ENCODE data around the gene ZNF431.

Gene ZNF431

GRCh38 chr19:21141787-21142464 is at the start of gene ZNF431:
Gene ZNF431, plus strand, starts transcription at chr19:21142040. Its CDS starts 144 bp downstream, at chr19:21142184.
- H3K36me3 Mint-ChIP-seq (ENCODE audit: low read depth), result peaks cover 39% of the 10 kb centered on the region
- H3K4me1 Mint-ChIP-seq (ENCODE audit: low read depth), result peaks cover 35% of the 10 kb centered on the region
- peak within 1 kb of the TSS; percentile 97 for H3K4me3 Mint-ChIP-seq
- peak within 1 kb of the TSS; percentile 90 for H3K27ac Mint-ChIP-seq
- H3K9me3 Mint-ChIP-seq, result no peaks in the 10 kb centered on the region
- no peaks in the 10 kb centered on the region for H3K27me3 Mint-ChIP-seq

GRCh38 chr19:21092109-21092508 is 49.7 kb upstream of the ZNF431 start:
- H3K9me3 Mint-ChIP-seq, result no peaks in the 10 kb centered on the region
- peaks cover 31% of the 10 kb centered on the region for H3K36me3 Mint-ChIP-seq (ENCODE audit: low read depth)
- no peaks in the 10 kb centered on the region for H3K4me1 Mint-ChIP-seq (ENCODE audit: low read depth)
- no peak overlapping the region for H3K27ac Mint-ChIP-seq
- H3K27me3 Mint-ChIP-seq, result no peaks in the 10 kb centered on the region
- no peak overlapping the region for H3K4me3 Mint-ChIP-seq

GRCh38 chr19:21094347-21095025 is 47.4 kb upstream of the ZNF431 start:
- Mint-ChIP-seq H3K36me3 (ENCODE audit: low read depth) (peaks cover 51% of the 10 kb centered on the region), H3K4me1 (ENCODE audit: low read depth) (no peaks in the 10 kb centered on the region), H3K27me3 (no peaks in the 10 kb centered on the region), H3K4me3 (no peak overlapping the region), H3K27ac (no peak overlapping the region), H3K9me3 (no peaks in the 10 kb centered on the region)

- Mint-ChIP-seq H3K4me1 (ENCODE audit: low read depth) (no peaks in the 10 kb centered on the region), H3K4me3 (no peak overlapping the region), H3K27ac (no peak overlapping the region), H3K36me3 (ENCODE audit: low read depth) (peaks cover 62% of the 10 kb centered on the region), H3K27me3 (no peaks in the 10 kb centered on the region), H3K9me3 (no peaks in the 10 kb centered on the region)
Observed at GRCh38 chr19:21098291-21098690, 43.5 kb upstream of the ZNF431 start.

- H3K27ac Mint-ChIP-seq, result no peak overlapping the region
- no peaks in the 10 kb centered on the region for H3K27me3 Mint-ChIP-seq
- H3K4me1 Mint-ChIP-seq (ENCODE audit: low read depth), result no peaks in the 10 kb centered on the region
- peaks cover 59% of the 10 kb centered on the region for H3K36me3 Mint-ChIP-seq (ENCODE audit: low read depth)
- H3K4me3 Mint-ChIP-seq, result no peak overlapping the region
- no peaks in the 10 kb centered on the region for H3K9me3 Mint-ChIP-seq
Observed at GRCh38 chr19:21101521-21102242, 40.2 kb upstream of the ZNF431 start.

- Mint-ChIP-seq H3K36me3 (ENCODE audit: low read depth) (peaks cover 81% of the 10 kb centered on the region), H3K4me1 (ENCODE audit: low read depth) (no peaks in the 10 kb centered on the region), H3K27ac (no peak overlapping the region), H3K27me3 (no peaks in the 10 kb centered on the region), H3K4me3 (no peak overlapping the region), H3K9me3 (peaks cover 26% of the 10 kb centered on the region)
Observed at GRCh38 chr19:21109116-21109515, 32.7 kb upstream of the ZNF431 start.

GRCh38 chr19:21110183-21110582 is 31.7 kb upstream of the ZNF431 start:
- no peak overlapping the region for H3K27ac Mint-ChIP-seq
- peaks cover 33% of the 10 kb centered on the region for H3K9me3 Mint-ChIP-seq
- no peaks in the 10 kb centered on the region for H3K27me3 Mint-ChIP-seq
- H3K4me1 Mint-ChIP-seq (ENCODE audit: low read depth), result no peaks in the 10 kb centered on the region
- peaks cover 83% of the 10 kb centered on the region for H3K36me3 Mint-ChIP-seq (ENCODE audit: low read depth)
- H3K4me3 Mint-ChIP-seq, result no peak overlapping the region

- Mint-ChIP-seq H3K9me3 (peaks cover 47% of the 10 kb centered on the region), H3K27me3 (no peaks in the 10 kb centered on the region), H3K4me1 (ENCODE audit: low read depth) (no peaks in the 10 kb centered on the region), H3K4me3 (no peak overlapping the region), H3K27ac (no peak overlapping the region), H3K36me3 (ENCODE audit: low read depth) (peaks cover 85% of the 10 kb centered on the region)
Observed at GRCh38 chr19:21115430-21115829, 26.4 kb upstream of the ZNF431 start.

GRCh38 chr19:21117041-21117907 is 24.6 kb upstream of the ZNF431 start:
- Mint-ChIP-seq H3K36me3 (ENCODE audit: low read depth) (peaks cover 75% of the 10 kb centered on the region), H3K9me3 (peaks cover 38% of the 10 kb centered on the region), H3K4me3 (no peak overlapping the region), H3K4me1 (ENCODE audit: low read depth) (no peaks in the 10 kb centered on the region), H3K27ac (no peak overlapping the region), H3K27me3 (no peaks in the 10 kb centered on the region)

GRCh38 chr19:21126078-21126477 is 15.8 kb upstream of the ZNF431 start:
- no peak overlapping the region for H3K27ac Mint-ChIP-seq
- no peaks in the 10 kb centered on the region for H3K27me3 Mint-ChIP-seq
- no peak overlapping the region for H3K4me3 Mint-ChIP-seq
- peaks cover 21% of the 10 kb centered on the region for H3K36me3 Mint-ChIP-seq (ENCODE audit: low read depth)
- H3K4me1 Mint-ChIP-seq (ENCODE audit: low read depth), result no peaks in the 10 kb centered on the region
- peaks cover 23% of the 10 kb centered on the region for H3K9me3 Mint-ChIP-seq

GRCh38 chr19:21127001-21127400 is 14.8 kb upstream of the ZNF431 start:
- peaks cover 17% of the 10 kb centered on the region for H3K36me3 Mint-ChIP-seq (ENCODE audit: low read depth)
- no peak overlapping the region for H3K4me3 Mint-ChIP-seq
- H3K9me3 Mint-ChIP-seq, result peaks cover 23% of the 10 kb centered on the region
- no peak overlapping the region for H3K27ac Mint-ChIP-seq
- no peaks in the 10 kb centered on the region for H3K4me1 Mint-ChIP-seq (ENCODE audit: low read depth)
- no peaks in the 10 kb centered on the region for H3K27me3 Mint-ChIP-seq

GRCh38 chr19:21127898-21128297 is 13.9 kb upstream of the ZNF431 start:
- no peaks in the 10 kb centered on the region for H3K4me1 Mint-ChIP-seq (ENCODE audit: low read depth)
- no peak overlapping the region for H3K4me3 Mint-ChIP-seq
- no peak overlapping the region for H3K27ac Mint-ChIP-seq
- peaks cover 8% of the 10 kb centered on the region for H3K36me3 Mint-ChIP-seq (ENCODE audit: low read depth)
- H3K27me3 Mint-ChIP-seq, result no peaks in the 10 kb centered on the region
- peaks cover 20% of the 10 kb centered on the region for H3K9me3 Mint-ChIP-seq

GRCh38 chr19:21128901-21129698 is 12.7 kb upstream of the ZNF431 start:
- Mint-ChIP-seq H3K4me1 (ENCODE audit: low read depth) (no peaks in the 10 kb centered on the region), H3K4me3 (no peak overlapping the region), H3K36me3 (ENCODE audit: low read depth) (peaks cover 8% of the 10 kb centered on the region), H3K27me3 (no peaks in the 10 kb centered on the region), H3K9me3 (peaks cover 20% of the 10 kb centered on the region), H3K27ac (no peak overlapping the region)
